Measurements from ENCODE around the gene GLDC. TPM values are rescaled to one million over a fixed set of nuclear protein-coding genes. Genes with fewer than 3 reads are reported as not detected.
A peak's percentile ranks its signal among the peaks of the same experiment; 100 is the strongest.

GLDC gene
- total RNA-seq, 6 experiments from 2014 or later, result 76.2 to 103 (median 89.3) TPM

GRCh38 chr9:6614489-6614888 lies 31.0 kb downstream of the GLDC start:
- Histone ChIP-seq H3K4me3 (no peak overlapping the region), H3K9me3 (no peaks in the 10 kb centered on the region), H3K27me3 (no peaks in the 10 kb centered on the region), H3K36me3 (peaks cover 0 to 27% (median 0%) of the 10 kb centered on the region in 4 donors), H3K4me1 (peaks cover 0 to 16% (median 3%) of the 10 kb centered on the region in 4 donors), H3K27ac (no peak overlapping the region)
- intact Hi-C loops (cut with DNase I), result no loop called here
- ATAC-seq (no peak), DNase-seq (no peak)
- 90% methylated on average over 5 of the region's 5 CpGs for WGBS (ENCODE audit: insufficient coverage, low coverage, low lambda C conversion rate, missing lambda C conversion rate)
- TF ChIP-seq POLR2A (IDR thresholded peaks at IDR 0.05), result no peak
- TF ChIP-seq, protein P1, sequence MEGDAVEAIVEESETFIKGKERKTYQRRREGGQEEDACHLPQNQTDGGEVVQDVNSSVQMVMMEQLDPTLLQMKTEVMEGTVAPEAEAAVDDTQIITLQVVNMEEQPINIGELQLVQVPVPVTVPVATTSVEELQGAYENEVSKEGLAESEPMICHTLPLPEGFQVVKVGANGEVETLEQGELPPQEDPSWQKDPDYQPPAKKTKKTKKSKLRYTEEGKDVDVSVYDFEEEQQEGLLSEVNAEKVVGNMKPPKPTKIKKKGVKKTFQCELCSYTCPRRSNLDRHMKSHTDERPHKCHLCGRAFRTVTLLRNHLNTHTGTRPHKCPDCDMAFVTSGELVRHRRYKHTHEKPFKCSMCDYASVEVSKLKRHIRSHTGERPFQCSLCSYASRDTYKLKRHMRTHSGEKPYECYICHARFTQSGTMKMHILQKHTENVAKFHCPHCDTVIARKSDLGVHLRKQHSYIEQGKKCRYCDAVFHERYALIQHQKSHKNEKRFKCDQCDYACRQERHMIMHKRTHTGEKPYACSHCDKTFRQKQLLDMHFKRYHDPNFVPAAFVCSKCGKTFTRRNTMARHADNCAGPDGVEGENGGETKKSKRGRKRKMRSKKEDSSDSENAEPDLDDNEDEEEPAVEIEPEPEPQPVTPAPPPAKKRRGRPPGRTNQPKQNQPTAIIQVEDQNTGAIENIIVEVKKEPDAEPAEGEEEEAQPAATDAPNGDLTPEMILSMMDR (IDR thresholded peaks at IDR 0.05), result no peak

GRCh38 chr9:6611865-6612264 lies 33.7 kb downstream of the GLDC start:
- no peak for DNase-seq
- ATAC-seq, result no peak
- Histone ChIP-seq H3K9me3 (no peaks in the 10 kb centered on the region), H3K27me3 (no peaks in the 10 kb centered on the region), H3K4me1 (peaks cover 0 to 16% (median 3%) of the 10 kb centered on the region in 4 donors), H3K27ac (no peak overlapping the region), H3K4me3 (no peak overlapping the region), H3K36me3 (peaks cover 0 to 10% (median 0%) of the 10 kb centered on the region in 4 donors)
- TF ChIP-seq POLR2A (IDR thresholded peaks at IDR 0.05), result no peak
- 29% methylated on average over 1 of the region's 1 CpG for WGBS (ENCODE audit: insufficient coverage, low coverage, low lambda C conversion rate, missing lambda C conversion rate)
- intact Hi-C loops (cut with DNase I), result no loop called here

DNA sequence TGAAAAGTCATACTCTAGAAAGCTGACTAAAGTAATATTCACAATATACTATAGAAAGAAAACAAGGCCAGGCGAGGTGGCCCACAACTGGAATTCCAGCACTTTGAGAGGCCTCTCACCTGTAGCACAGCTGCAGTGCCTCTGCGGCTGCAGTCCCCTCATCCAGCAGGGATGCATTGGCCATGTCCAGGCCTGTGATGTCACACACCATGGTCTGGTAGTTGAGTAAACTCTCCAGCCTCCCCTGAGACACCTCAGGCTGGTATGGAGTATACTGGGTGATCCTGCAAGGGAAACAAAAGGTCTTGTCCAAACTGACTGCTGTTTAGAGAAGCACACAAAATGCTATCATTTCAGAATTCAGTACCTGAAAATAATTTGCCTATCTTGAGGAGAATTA lies 35.5 kb downstream of the GLDC start:
- no peak for DNase-seq
- ATAC-seq, result peak; percentile 10 to 41 (median 28)
- no CpG with 5 or more reads among the region's 2 CpGs for WGBS (ENCODE audit: insufficient coverage, low coverage, low lambda C conversion rate, missing lambda C conversion rate)
- Histone ChIP-seq H3K4me3 (no peak overlapping the region), H3K36me3 (peaks cover 0 to 23% (median 7%) of the 10 kb centered on the region in 4 donors), H3K4me1 (peaks cover 0 to 16% (median 3%) of the 10 kb centered on the region in 4 donors), H3K9me3 (no peaks in the 10 kb centered on the region), H3K27me3 (no peaks in the 10 kb centered on the region), H3K27ac (peak overlapping the region in 1 of 3 donors; percentile 56)
- TF ChIP-seq POLR2A (IDR thresholded peaks at IDR 0.05), result no peak
- TF ChIP-seq, protein P1 (IDR thresholded peaks at IDR 0.05), result no peak
- intact Hi-C loops (cut with DNase I), result no loop called here

DNA sequence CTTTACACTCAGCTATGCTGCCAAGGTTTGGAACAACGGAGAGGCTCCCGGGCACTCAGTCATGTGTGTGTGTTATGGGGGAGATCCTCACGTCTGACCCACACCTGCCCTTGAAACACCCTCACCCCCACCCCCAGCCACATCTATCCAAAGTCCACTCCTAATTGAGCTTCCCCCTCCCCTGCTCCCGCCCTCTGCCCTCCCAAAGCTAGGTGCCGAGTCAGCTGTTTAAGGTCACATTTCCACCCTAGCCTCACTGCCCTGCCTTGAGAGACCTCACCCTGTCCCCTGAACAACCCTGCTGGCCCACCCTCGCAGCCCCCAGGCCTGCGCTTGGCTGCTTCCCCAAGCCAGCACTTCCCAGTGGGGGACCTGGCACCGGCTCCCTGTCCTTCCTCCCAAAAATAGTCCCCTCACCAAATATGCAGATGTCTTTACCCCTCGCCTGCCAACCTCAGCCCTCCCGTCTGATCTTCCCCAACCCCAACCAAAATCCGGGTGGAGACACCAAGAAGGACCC lies 36.0 kb downstream of the GLDC start:
- H3K4me3 ChIP-seq, result no peak overlapping the region
- H3K36me3 ChIP-seq, result peaks cover 0 to 24% (median 8%) of the 10 kb centered on the region in 4 donors
- TF ChIP-seq POLR2A (IDR thresholded peaks at IDR 0.05), result no peak
- TF ChIP-seq, protein P1 (IDR thresholded peaks at IDR 0.05), result no peak
- DNase-seq (peak in 1 of 3 donors; percentile 50), ATAC-seq (peak; percentile 59 to 85 (median 77))
- H3K27me3 ChIP-seq, result no peaks in the 10 kb centered on the region
- 62% methylated on average over 7 of the region's 11 CpGs for WGBS (ENCODE audit: insufficient coverage, low coverage, low lambda C conversion rate, missing lambda C conversion rate)
- intact Hi-C loops (cut with DNase I), result no loop called here
- H3K4me1 ChIP-seq, result peaks cover 0 to 16% (median 3%) of the 10 kb centered on the region in 4 donors
- no peaks in the 10 kb centered on the region for H3K9me3 ChIP-seq
- H3K27ac ChIP-seq, result peak overlapping the region in 1 of 3 donors; percentile 56

- Histone ChIP-seq H3K36me3 (peaks cover 0 to 55% (median 14%) of the 10 kb centered on the region in 4 donors), H3K27me3 (no peaks in the 10 kb centered on the region), H3K4me3 (no peak overlapping the region), H3K4me1 (peaks cover 0 to 7% (median under 1%) of the 10 kb centered on the region in 4 donors), H3K9me3 (no peaks in the 10 kb centered on the region), H3K27ac (no peak overlapping the region)
- TF ChIP-seq POLR2A (IDR thresholded peaks at IDR 0.05), result no peak
- TF ChIP-seq, protein P1 (IDR thresholded peaks at IDR 0.05), result no peak
- intact Hi-C loops (cut with DNase I), result no loop called here
- WGBS (ENCODE audit: insufficient coverage, low coverage, low lambda C conversion rate, missing lambda C conversion rate), result 72% methylated on average over 5 of the region's 5 CpGs
- ATAC-seq (no peak), DNase-seq (no peak)
Measured at GRCh38 chr9:6605202-6605601, 40.3 kb downstream of the GLDC start.

Data from right lobe of liver (tissue), 6 donors.